Regular cardiac myocyte (primary cell): ENCODE data around the gene OR6B2. TPM values are rescaled to one million over a fixed set of nuclear protein-coding genes. Genes with fewer than 3 reads are reported as not detected.

ENCODE experiments used
- total RNA-seq: library from RNA; depleted of rRNA; stranded (reverse); fragments of >200 nt; gene quantifications from 2 replicates; pipeline ENCODE4 v1.2.3, GENCODE V29; 2014

OR6B2 gene
- not detected in 2 replicates for total RNA-seq

DNA sequence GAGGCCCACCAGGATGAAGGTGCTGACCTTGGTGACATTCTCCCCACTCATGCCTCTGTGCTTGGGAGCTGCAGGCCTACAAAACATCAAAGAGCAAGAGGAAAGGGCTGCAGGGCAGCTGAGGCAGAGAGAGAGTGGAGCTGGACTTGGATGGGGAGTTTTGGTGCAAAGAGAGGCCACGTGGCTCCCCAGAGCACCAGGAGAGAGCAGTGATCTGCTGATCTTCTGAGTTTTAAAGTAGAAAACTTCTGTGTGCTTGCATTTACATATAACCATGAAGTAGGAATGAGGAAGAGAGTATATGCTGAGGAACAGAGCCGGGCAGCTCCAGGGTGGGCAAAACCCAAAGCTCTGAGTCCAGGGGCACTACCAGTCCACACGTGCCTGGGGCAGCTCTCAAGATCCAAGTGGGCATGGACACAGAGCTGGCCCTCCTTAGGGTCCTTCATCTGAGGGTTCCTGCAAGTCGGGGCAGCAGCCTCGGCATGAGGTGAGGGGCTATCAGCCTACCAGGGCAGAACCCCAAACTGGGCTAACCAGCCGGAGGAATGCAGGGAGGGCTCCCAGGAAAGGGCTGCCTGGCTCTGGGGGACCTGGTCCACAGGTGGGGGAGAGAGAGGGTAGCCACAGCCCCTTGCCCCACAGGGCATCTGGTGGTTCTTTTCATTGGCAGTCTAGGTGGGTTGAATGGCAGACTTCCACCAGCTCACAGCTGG lies at the start of gene OR6B2:
OR6B2 (minus strand) TSS at position 51 of the 716 bp plus-strand sequence; CDS start at position 51, 0 bp downstream.

DNA sequence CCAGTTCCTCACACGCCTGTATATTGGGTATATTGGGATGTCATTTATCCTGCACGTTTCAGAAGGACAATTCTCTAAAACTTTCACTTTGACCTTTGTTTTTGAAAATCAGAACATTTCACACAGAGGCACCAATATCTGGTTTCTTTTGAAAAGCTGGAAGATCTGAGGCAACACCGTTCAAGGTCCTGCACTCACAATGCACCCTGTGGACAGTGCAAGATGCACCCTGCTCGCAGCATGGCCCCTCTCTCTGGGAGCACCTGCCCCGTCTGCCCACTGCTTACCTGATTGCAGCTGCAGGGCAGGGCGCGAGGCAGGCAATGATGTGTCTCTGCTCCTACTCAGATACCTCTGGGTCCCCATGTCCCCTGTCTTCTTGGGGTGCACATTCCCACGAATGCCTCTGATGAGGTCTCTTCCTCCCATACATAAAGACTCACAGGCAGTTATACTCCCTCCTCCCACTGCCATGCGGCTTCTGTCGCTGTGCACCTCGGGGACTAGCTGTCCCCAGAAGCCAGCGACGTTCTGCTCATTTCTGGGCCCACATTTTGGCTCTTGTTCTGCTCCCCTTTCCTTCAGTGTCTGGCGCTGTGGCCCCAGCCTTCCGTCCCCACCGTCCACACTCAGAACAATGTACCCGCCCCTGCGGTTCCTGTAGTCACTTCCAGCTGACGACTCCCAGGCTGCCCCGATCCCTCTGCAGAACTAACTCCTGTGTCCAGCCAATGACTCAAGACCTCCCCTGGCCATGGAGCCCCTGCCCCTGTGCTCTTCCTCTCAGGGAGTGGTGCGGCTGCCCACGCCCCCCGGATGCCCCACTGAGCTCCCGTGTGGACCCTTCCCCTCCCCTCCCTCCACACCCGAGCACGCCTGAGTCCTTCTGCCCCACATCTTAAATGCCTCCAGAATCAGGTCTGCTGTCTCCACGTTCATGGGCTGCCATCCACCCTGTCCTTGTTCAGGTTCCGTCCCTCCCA lies 23.2 kb upstream of the OR6B2 start, which contains the start of gene OR6B3:
OR6B3 (minus strand) TSS at position 349 of the 983 bp plus-strand sequence.

Other genes with a start within 250 kb of the OR6B2 start
- 77.2 and 112 TPM in 2 replicates for gene NDUFA10, start 5.1 kb downstream of the OR6B2 start, total RNA-seq
- not detected in 2 replicates for gene OR6B3, start 23.1 kb upstream of the OR6B2 start, total RNA-seq
- 65.4 and 93.9 TPM in 2 replicates for gene COPS9, start 105.9 kb upstream of the OR6B2 start, total RNA-seq
- not detected in 2 replicates for gene OTOS, start 110.2 kb upstream of the OR6B2 start, total RNA-seq